ENCODE measurements around the gene TNNC2.

Gene TNNC2

GRCh38 chr20:45821947-45822346, 5.2 kb downstream of the TNNC2 start:
- DNase-seq: no peak
- H3K18ac ChIP-seq (ENCODE audit: low read depth in 1 of 2, low read length in 2 of 2): no peak overlapping the region
- H2BK120ac ChIP-seq (ENCODE audit: low read depth, low read length): no peak overlapping the region
- peaks cover 15 to 16% of the 10 kb centered on the region in 2 experiments for H3K27me3 ChIP-seq (ENCODE audit: control insufficient read depth in 1 of 2, insufficient read depth in 1 of 2, low read length in 2 of 2)
- 71% methylated on average over 2 of the region's 2 CpGs for WGBS
- no peak overlapping the region for H2AFZ ChIP-seq (ENCODE audit: low read depth, low read length)
- peaks cover 3% of the 10 kb centered on the region for H3K79me1 ChIP-seq (replicated peaks; ENCODE audit: low read length, poor library complexity, severe bottlenecking)
- H3K14ac ChIP-seq (ENCODE audit: low read length in 2 of 2): no peak overlapping the region
- H3K27ac ChIP-seq (ENCODE audit: low read length, poor library complexity, severe bottlenecking): no peak overlapping the region
- H3K4ac ChIP-seq (ENCODE audit: low read depth in 1 of 2, low read length in 2 of 2): peak overlapping the region in 1 of 2 experiments; percentile 26
- H3K4me1 ChIP-seq (ENCODE audit: control insufficient read depth, insufficient read depth, low read depth, low read length): peaks cover 30% of the 10 kb centered on the region
- no peak overlapping the region for H4K8ac ChIP-seq (ENCODE audit: low read length)
- H3K23ac ChIP-seq (ENCODE audit: low read length in 2 of 2): no peak overlapping the region
- no peaks in the 10 kb centered on the region for H3K9me3 ChIP-seq (ENCODE audit: control insufficient read depth, low read length)
- H2BK5ac ChIP-seq (ENCODE audit: low read depth, low read length, poor library complexity, severe bottlenecking): no peak overlapping the region
- peak overlapping the region; percentile 32 for H2AK5ac ChIP-seq (ENCODE audit: low read length, severe bottlenecking)
- no peak overlapping the region for H4K91ac ChIP-seq (ENCODE audit: low read length)
- no peak overlapping the region for H3K4me3 ChIP-seq (ENCODE audit: insufficient read depth in 1 of 2, low read depth in 1 of 2, low read length in 2 of 2)
- no peak overlapping the region for H2BK12ac ChIP-seq (ENCODE audit: low read length in 2 of 2)
- H3K9ac ChIP-seq (ENCODE audit: low read length): no peak overlapping the region
- no peak overlapping the region for H3K4me2 ChIP-seq (ENCODE audit: low read length, poor library complexity, severe bottlenecking)
- no peak overlapping the region for H2BK15ac ChIP-seq (ENCODE audit: low read depth, poor library complexity, severe bottlenecking)
- H3K36me3 ChIP-seq (ENCODE audit: control insufficient read depth in 1 of 2, insufficient read depth in 2 of 2, low read depth in 1 of 2, low read length in 2 of 2): no peaks in the 10 kb centered on the region

DNA sequence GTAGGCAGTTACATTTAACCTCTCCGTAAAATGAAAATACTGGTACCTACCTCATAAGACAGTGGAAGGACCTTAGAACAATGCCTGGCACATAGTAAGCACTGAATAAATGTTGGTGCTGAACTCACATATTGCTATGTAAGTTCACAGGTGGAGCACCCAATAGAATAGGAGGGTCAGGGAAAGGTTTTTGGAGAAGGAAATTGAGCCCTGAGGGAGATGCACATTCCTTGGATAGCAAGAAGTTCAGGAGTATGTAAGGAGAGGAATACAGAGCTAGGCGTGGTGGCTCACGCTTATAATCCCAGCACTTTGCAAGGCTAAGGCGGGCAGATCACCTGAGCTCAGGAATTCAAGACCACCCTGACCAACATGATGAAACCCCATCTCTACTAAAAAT, 7.6 kb downstream of the TNNC2 start:
- Histone ChIP-seq H3K4me1 (ENCODE audit: control insufficient read depth, insufficient read depth, low read depth, low read length) (peaks cover 23% of the 10 kb centered on the region), H3K4me3 (ENCODE audit: insufficient read depth in 1 of 2, low read depth in 1 of 2, low read length in 2 of 2) (no peak overlapping the region), H3K18ac (ENCODE audit: low read depth in 1 of 2, low read length in 2 of 2) (no peak overlapping the region), H3K14ac (ENCODE audit: low read length in 2 of 2) (no peak overlapping the region), H4K91ac (ENCODE audit: low read length) (no peak overlapping the region), H3K79me1 (replicated peaks; ENCODE audit: low read length, poor library complexity, severe bottlenecking) (peaks cover 12% of the 10 kb centered on the region), H2BK5ac (ENCODE audit: low read depth, low read length, poor library complexity, severe bottlenecking) (no peak overlapping the region), H3K36me3 (ENCODE audit: control insufficient read depth in 1 of 2, insufficient read depth in 2 of 2, low read depth in 1 of 2, low read length in 2 of 2) (no peaks in the 10 kb centered on the region), H2BK12ac (ENCODE audit: low read length in 2 of 2) (peak overlapping the region in 1 of 2 experiments; percentile 19), H2AK5ac (ENCODE audit: low read length, severe bottlenecking) (peak overlapping the region; percentile 58), H2BK120ac (ENCODE audit: low read depth, low read length) (no peak overlapping the region), H3K4me2 (ENCODE audit: low read length, poor library complexity, severe bottlenecking) (no peak overlapping the region), H3K27ac (ENCODE audit: low read length, poor library complexity, severe bottlenecking) (no peak overlapping the region), H2AFZ (ENCODE audit: low read depth, low read length) (no peak overlapping the region), H3K27me3 (ENCODE audit: control insufficient read depth in 1 of 2, insufficient read depth in 1 of 2, low read length in 2 of 2) (peaks cover 15 to 16% of the 10 kb centered on the region in 2 experiments), H4K8ac (ENCODE audit: low read length) (no peak overlapping the region), H3K23ac (ENCODE audit: low read length in 2 of 2) (no peak overlapping the region), H2BK15ac (ENCODE audit: low read depth, poor library complexity, severe bottlenecking) (no peak overlapping the region), H3K9me3 (ENCODE audit: control insufficient read depth, low read length) (no peaks in the 10 kb centered on the region), H3K9ac (ENCODE audit: low read length) (no peak overlapping the region), H3K4ac (ENCODE audit: low read depth in 1 of 2, low read length in 2 of 2) (no peak overlapping the region)
- no peak for DNase-seq
- 100% methylated on average over 4 of the region's 4 CpGs for WGBS

- Histone ChIP-seq H2BK5ac (ENCODE audit: low read depth, low read length, poor library complexity, severe bottlenecking) (no peak overlapping the region), H3K4ac (ENCODE audit: low read depth in 1 of 2, low read length in 2 of 2) (no peak overlapping the region), H3K4me2 (ENCODE audit: low read length, poor library complexity, severe bottlenecking) (no peak overlapping the region), H3K4me1 (ENCODE audit: control insufficient read depth, insufficient read depth, low read depth, low read length) (peaks cover 16% of the 10 kb centered on the region), H3K9ac (ENCODE audit: low read length) (no peak overlapping the region), H2BK12ac (ENCODE audit: low read length in 2 of 2) (no peak overlapping the region), H3K79me1 (replicated peaks; ENCODE audit: low read length, poor library complexity, severe bottlenecking) (peaks cover 14% of the 10 kb centered on the region), H3K14ac (ENCODE audit: low read length in 2 of 2) (no peak overlapping the region), H3K18ac (ENCODE audit: low read depth in 1 of 2, low read length in 2 of 2) (no peak overlapping the region), H2BK120ac (ENCODE audit: low read depth, low read length) (no peak overlapping the region), H3K9me3 (ENCODE audit: control insufficient read depth, low read length) (no peaks in the 10 kb centered on the region), H3K36me3 (ENCODE audit: control insufficient read depth in 1 of 2, insufficient read depth in 2 of 2, low read depth in 1 of 2, low read length in 2 of 2) (no peaks in the 10 kb centered on the region), H4K91ac (ENCODE audit: low read length) (no peak overlapping the region), H2BK15ac (ENCODE audit: low read depth, poor library complexity, severe bottlenecking) (no peak overlapping the region), H2AK5ac (ENCODE audit: low read length, severe bottlenecking) (peak overlapping the region; percentile 90), H2AFZ (ENCODE audit: low read depth, low read length) (no peak overlapping the region), H3K4me3 (ENCODE audit: insufficient read depth in 1 of 2, low read depth in 1 of 2, low read length in 2 of 2) (no peak overlapping the region), H3K27me3 (ENCODE audit: control insufficient read depth in 1 of 2, insufficient read depth in 1 of 2, low read length in 2 of 2) (peaks cover 5 to 13% of the 10 kb centered on the region in 2 experiments), H3K27ac (ENCODE audit: low read length, poor library complexity, severe bottlenecking) (peak overlapping the region; percentile 81), H4K8ac (ENCODE audit: low read length) (no peak overlapping the region), H3K23ac (ENCODE audit: low read length in 2 of 2) (no peak overlapping the region)
- no peak for DNase-seq
- 81% methylated on average over 3 of the region's 3 CpGs for WGBS
These were observed 8.9 kb downstream of the TNNC2 start for GRCh38 chr20:45818239-45818638.

GRCh38 chr20:45817376-45818194, 9.5 kb downstream of the TNNC2 start:
- H2AFZ ChIP-seq (ENCODE audit: low read depth, low read length): no peak overlapping the region
- H2BK12ac ChIP-seq (ENCODE audit: low read length in 2 of 2): peak overlapping the region in 1 of 2 experiments; percentile 59
- no peak overlapping the region for H2BK120ac ChIP-seq (ENCODE audit: low read depth, low read length)
- H3K9me3 ChIP-seq (ENCODE audit: control insufficient read depth, low read length): no peaks in the 10 kb centered on the region
- peak overlapping the region in 1 of 2 experiments; percentile 29 for H3K18ac ChIP-seq (ENCODE audit: low read depth in 1 of 2, low read length in 2 of 2)
- peak; percentile 86 for DNase-seq
- peak overlapping the region; percentile 90 for H2AK5ac ChIP-seq (ENCODE audit: low read length, severe bottlenecking)
- peak overlapping the region; percentile 81 for H3K27ac ChIP-seq (ENCODE audit: low read length, poor library complexity, severe bottlenecking)
- peak overlapping the region; percentile 12 for H4K8ac ChIP-seq (ENCODE audit: low read length)
- no peak overlapping the region for H3K23ac ChIP-seq (ENCODE audit: low read length in 2 of 2)
- peak overlapping the region; percentile 61 for H4K91ac ChIP-seq (ENCODE audit: low read length)
- 31% methylated on average over 9 of the region's 9 CpGs for WGBS
- no peak overlapping the region for H3K14ac ChIP-seq (ENCODE audit: low read length in 2 of 2)
- peaks cover 19% of the 10 kb centered on the region for H3K79me1 ChIP-seq (replicated peaks; ENCODE audit: low read length, poor library complexity, severe bottlenecking)
- H3K4me2 ChIP-seq (ENCODE audit: low read length, poor library complexity, severe bottlenecking): peak overlapping the region; percentile 31
- peaks cover 3 to 7% of the 10 kb centered on the region in 2 experiments for H3K27me3 ChIP-seq (ENCODE audit: control insufficient read depth in 1 of 2, insufficient read depth in 1 of 2, low read length in 2 of 2)
- H3K4ac ChIP-seq (ENCODE audit: low read depth in 1 of 2, low read length in 2 of 2): no peak overlapping the region
- H3K36me3 ChIP-seq (ENCODE audit: control insufficient read depth in 1 of 2, insufficient read depth in 2 of 2, low read depth in 1 of 2, low read length in 2 of 2): no peaks in the 10 kb centered on the region
- H3K9ac ChIP-seq (ENCODE audit: low read length): no peak overlapping the region
- H3K4me1 ChIP-seq (ENCODE audit: control insufficient read depth, insufficient read depth, low read depth, low read length): peaks cover 18% of the 10 kb centered on the region
- H3K4me3 ChIP-seq (ENCODE audit: insufficient read depth in 1 of 2, low read depth in 1 of 2, low read length in 2 of 2): no peak overlapping the region
- H2BK15ac ChIP-seq (ENCODE audit: low read depth, poor library complexity, severe bottlenecking): no peak overlapping the region
- no peak overlapping the region for H2BK5ac ChIP-seq (ENCODE audit: low read depth, low read length, poor library complexity, severe bottlenecking)

Measured in mesenchymal stem cell (in vitro differentiated cells and primary cell).